Thoracic aorta (tissue), 2 donors: ENCODE data around the gene C19orf67. TPM values are rescaled to one million over a fixed set of nuclear protein-coding genes. Genes with fewer than 3 reads are reported as not detected.

Experiments
- ATAC-seq: fragments of 150-250 bp; one replicate; pipeline ENCODE4 v1.8.0; 2017; ENCODE audit warnings: low read depth; ENCODE audit not compliant: insufficient number of reproducible peaks, low FRiP score
- DNase-seq: peaks from one replicate; pipeline ENCODE4 v3.0.0-alpha.2; 2020; ENCODE audit warnings: low spot score
- H3K27ac ChIP-seq, 2 donors: fragments of 200-600 bp; sonication (generic); 1 replicate in 1 of 2; 2 replicates in 1 of 2; pipeline ENCODE4 v1.5.1; 2016; ENCODE audit warnings: mild to moderate bottlenecking in 2 of 2, moderate library complexity in 2 of 2
- H3K27me3 ChIP-seq: fragments of 200-600 bp; sonication (generic); replicated peaks from 2 replicates; pipeline ENCODE4 v1.6.0; 2016; ENCODE audit warnings: mild to moderate bottlenecking; ENCODE audit not compliant: insufficient read depth
- H3K36me3 ChIP-seq: fragments of 200-600 bp; sonication (generic); one replicate; pipeline ENCODE4 v1.5.1; 2016
- H3K4me1 ChIP-seq, 2 donors: fragments of 200-600 bp; sonication (generic); 1 replicate in 1 of 2; 2 replicates in 1 of 2; pipeline versions ENCODE4 v1.5.1 to v1.6.0; 2016; ENCODE audit warnings: low read depth in 2 of 2, mild to moderate bottlenecking in 1 of 2; ENCODE audit not compliant: control insufficient read depth in 1 of 2
- H3K4me3 ChIP-seq: fragments of 200-600 bp; sonication (generic); 2 replicates; pipeline ENCODE4 v1.5.1; 2016; ENCODE audit warnings: mild to moderate bottlenecking
- H3K9me3 ChIP-seq: fragments of 200-600 bp; sonication (generic); 2 replicates; pipeline ENCODE4 v1.5.1; 2016
- CTCF ChIP-seq: fragments of 200-600 bp; sonication (generic); IDR thresholded peaks from one replicate; pipeline ENCODE4 v1.5.1; 2019; ENCODE audit warnings: antibody characterized with exemption
- total RNA-seq, 2 donors: library from RNA; depleted of rRNA; stranded (reverse); fragments of >200 nt; gene quantifications; one replicate each; pipeline versions ENCODE4 v1.1.0 to v1.2.3, GENCODE V29; 2016

C19orf67 gene
- total RNA-seq, 2 donors from 2014 or later: not detected

DNA sequence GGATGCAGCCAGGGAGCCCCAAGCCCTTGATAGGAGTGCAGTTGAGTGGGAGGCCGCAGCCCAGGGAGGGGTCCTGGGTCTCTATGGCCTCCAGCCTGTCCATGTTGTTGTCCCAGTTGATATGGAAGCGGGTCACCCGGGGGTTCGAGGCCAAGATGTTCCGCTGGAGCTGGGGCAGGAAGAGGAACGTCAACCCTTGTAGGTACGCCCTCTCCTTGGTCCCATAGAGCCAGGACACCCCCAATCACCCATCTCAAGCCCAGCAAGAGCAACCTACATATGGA, 34.9 kb upstream of the C19orf67 start:
- DNase-seq (no peak), ATAC-seq (no peak)
- Histone ChIP-seq H3K36me3 (no peaks in the 10 kb centered on the region), H3K9me3 (no peaks in the 10 kb centered on the region), H3K4me3 (no peak overlapping the region), H3K27me3 (no peaks in the 10 kb centered on the region), H3K27ac (peak overlapping the region; percentile 98 to 100), H3K4me1 (peaks cover 24 to 30% of the 10 kb centered on the region in 2 donors)
- no peak for TF ChIP-seq CTCF

GRCh38 chr19:14119644-14120496, 34.3 kb upstream of the C19orf67 start:
- ATAC-seq: no peak

GRCh38 chr19:14119146-14119545, 33.6 kb upstream of the C19orf67 start:
- no peaks in the 10 kb centered on the region for H3K9me3 ChIP-seq
- H3K27ac ChIP-seq: peak overlapping the region; percentile 98 to 100
- H3K4me3 ChIP-seq: peak overlapping the region; percentile 82
- H3K36me3 ChIP-seq: no peaks in the 10 kb centered on the region
- no peak for TF ChIP-seq CTCF
- ATAC-seq (no peak), DNase-seq (no peak)
- H3K4me1 ChIP-seq: peaks cover 35 to 42% of the 10 kb centered on the region in 2 donors
- no peaks in the 10 kb centered on the region for H3K27me3 ChIP-seq

More at GRCh38 chr19:14119644-14120496, 34.3 kb upstream of the C19orf67 start:
- no peaks in the 10 kb centered on the region for H3K36me3 ChIP-seq
- peaks cover 30 to 34% of the 10 kb centered on the region in 2 donors for H3K4me1 ChIP-seq
- TF ChIP-seq CTCF: no peak
- H3K27me3 ChIP-seq: no peaks in the 10 kb centered on the region
- DNase-seq: no peak
- no peak overlapping the region for H3K4me3 ChIP-seq
- H3K9me3 ChIP-seq: no peaks in the 10 kb centered on the region
- H3K27ac ChIP-seq: peak overlapping the region; percentile 98 to 100

- H3K4me1 ChIP-seq: peaks cover 41 to 49% of the 10 kb centered on the region in 2 donors
- TF ChIP-seq CTCF: no peak
- peak overlapping the region; percentile 82 for H3K4me3 ChIP-seq
- DNase-seq (no peak), ATAC-seq (peak; percentile 47)
- H3K27me3 ChIP-seq: no peaks in the 10 kb centered on the region
- no peaks in the 10 kb centered on the region for H3K9me3 ChIP-seq
- no peaks in the 10 kb centered on the region for H3K36me3 ChIP-seq
- H3K27ac ChIP-seq: peak overlapping the region; percentile 98 to 100
Measured at GRCh38 chr19:14118165-14119051, 32.8 kb upstream of the C19orf67 start.

DNA sequence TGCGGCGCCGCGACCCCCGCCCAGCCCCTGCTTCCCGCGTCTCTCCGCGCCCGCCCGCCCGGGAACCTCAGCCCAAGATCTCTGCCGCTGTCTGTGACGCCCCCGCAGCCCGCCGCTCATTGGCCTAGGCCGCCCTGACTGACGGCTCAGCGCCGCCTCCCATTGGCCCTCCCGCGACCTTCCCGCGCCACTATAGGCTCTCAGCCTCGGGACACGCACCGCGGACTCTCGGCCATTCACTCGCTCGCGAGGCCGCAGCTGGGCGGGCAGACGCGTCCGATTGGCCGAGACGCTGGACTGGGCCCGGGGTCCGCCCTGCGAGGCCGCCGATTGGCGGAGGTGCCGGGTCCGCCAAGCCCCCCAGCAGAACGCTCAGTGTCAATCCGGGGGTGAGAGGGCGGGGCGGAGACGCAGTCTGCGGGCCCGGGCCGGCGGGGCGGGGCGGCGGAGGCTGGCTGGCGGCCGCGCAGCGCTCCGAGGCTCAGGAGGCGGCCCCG, 32.1 kb upstream of the C19orf67 start, which contains the start of gene PRKACA:
Gene PRKACA (minus strand): TSS at position 95 of the 497 bp plus-strand sequence. CDS start 215 bp downstream, outside the sequence.
- Histone ChIP-seq H3K4me3 (peak within 1 kb of the TSS; percentile 97), H3K27me3 (no peaks in the 10 kb centered on the region), H3K27ac (peak within 1 kb of the TSS; percentile 98 to 100), H3K4me1 (peaks cover 46 to 56% of the 10 kb centered on the region in 2 donors), H3K36me3 (no peaks in the 10 kb centered on the region), H3K9me3 (no peaks in the 10 kb centered on the region)
- no peak for TF ChIP-seq CTCF
- ATAC-seq (peak; percentile 79), DNase-seq (peak; percentile 96)
